ENCODE results near the gene RAP1GAP2. TPM values are rescaled to one million over a fixed set of nuclear protein-coding genes. Genes with fewer than 3 reads are reported as not detected.

The RAP1GAP2 gene
- total and polyA plus RNA-seq, 2 of the 8 experiments (the other 6 are each of a cell fraction or from before 2014, with no cell fraction given) = 24.0 to 63.8 TPM

GRCh38 chr17:2835780-2836179 is 39.5 kb downstream of the RAP1GAP2 start:
- H3K9me3 ChIP-seq (ENCODE audit: insufficient read depth in 2 of 2, low read depth in 1 of 2, low read length in 1 of 2) = no peaks in the 10 kb centered on the region
- no peak for DNase-seq (ENCODE audit: low read depth in 1 of 2, low spot score in 2 of 2)
- H3K4ac ChIP-seq (replicated peaks; ENCODE audit: insufficient read length, low read depth, low read length) = no peak overlapping the region
- no peak overlapping the region for H2BK5ac ChIP-seq (ENCODE audit: low read depth, low read length)
- H3K4me3 ChIP-seq (ENCODE audit: extremely low read depth in 1 of 4, insufficient read depth in 2 of 4, low read depth in 3 of 4, low read length in 4 of 4) = no peak overlapping the region
- H2BK120ac ChIP-seq (replicated peaks; ENCODE audit: low read depth, low read length) = no peak overlapping the region
- no peak overlapping the region for H2BK20ac ChIP-seq (ENCODE audit: low read length)
- no peaks in the 10 kb centered on the region for H3K27me3 ChIP-seq (replicated peaks in 1 of 4; ENCODE audit: control insufficient read depth in 3 of 4, extremely low read depth in 1 of 4, insufficient read depth in 3 of 4, low read length in 3 of 4)
- H2AK5ac ChIP-seq (ENCODE audit: low read depth, low read length) = no peak overlapping the region
- H3K79me2 ChIP-seq (ENCODE audit: control insufficient read depth in 1 of 2, insufficient read depth in 2 of 2, low read length in 2 of 2) = no peaks in the 10 kb centered on the region
- H3K18ac ChIP-seq (ENCODE audit: extremely low read depth, low read length) = no peak overlapping the region
- no peak overlapping the region for H3K56ac ChIP-seq (replicated peaks; ENCODE audit: insufficient read length, low read depth, low read length)
- H3K23me2 ChIP-seq (ENCODE audit: low read depth, low read length) = no peaks in the 10 kb centered on the region
- no peak overlapping the region for H2AFZ ChIP-seq (ENCODE audit: low read length)
- H3K4me2 ChIP-seq (ENCODE audit: insufficient read depth in 1 of 2, low read depth in 2 of 2, low read length in 2 of 2) = no peak overlapping the region
- no peak for FAIRE-seq
- ChIA-PET POLR2A (ENCODE audit: partially characterized antibody) (no interaction called here), CTCF (ENCODE audit: partially characterized antibody) (interaction anchor here (0.7 to 10.9 kb wide), 6 partner anchors 9 to 177 kb away, joined by 3 to 92 read pairs (median 4); no protein-coding TSS in a partner anchor)
- no peak overlapping the region for H4K8ac ChIP-seq (ENCODE audit: extremely low read depth, insufficient read depth, low read length)
- H4K5ac ChIP-seq (ENCODE audit: insufficient read length, low read depth, low read length) = no peak overlapping the region
- H3K36me3 ChIP-seq (ENCODE audit: control insufficient read depth in 2 of 4, insufficient read depth in 4 of 4, low read length in 3 of 4) = no peaks in the 10 kb centered on the region
- H3K79me1 ChIP-seq (ENCODE audit: low read depth, low read length) = no peaks in the 10 kb centered on the region
- TF ChIP-seq CTCF (IDR thresholded peaks at IDR 0.05; ENCODE audit: control extremely low read depth in 1 of 3, insufficient read depth in 1 of 3, low read depth in 1 of 3, low read length in 3 of 3) (no peak), TBP (IDR thresholded peaks at IDR 0.05; ENCODE audit: low read depth, low read length) (no peak), RFX5 (IDR thresholded peaks at IDR 0.05; ENCODE audit: borderline replicate concordance, low read depth, low read length) (no peak), CBX8 (IDR thresholded peaks at IDR 0.05; ENCODE audit: borderline replicate concordance, low read depth, low read length) (no peak), HDAC2 (IDR thresholded peaks at IDR 0.05; ENCODE audit: borderline replicate concordance in 1 of 2, low read depth in 2 of 2, low read length in 2 of 2) (no peak), EP300 (IDR thresholded peaks at IDR 0.05; ENCODE audit: borderline replicate concordance in 1 of 2, low read depth in 2 of 2, low read length in 2 of 2) (no peak), GABPA (IDR thresholded peaks at IDR 0.05; ENCODE audit: borderline replicate concordance, insufficient read depth, low read length) (no peak), RXRA (IDR thresholded peaks at IDR 0.05; ENCODE audit: insufficient read depth, low read depth, low read length) (no peak)
- H4K91ac ChIP-seq (replicated peaks; ENCODE audit: insufficient read length, low read length) = no peak overlapping the region
- no peaks in the 10 kb centered on the region for H3K4me1 ChIP-seq (replicated peaks in 1 of 4; ENCODE audit: control insufficient read depth in 3 of 4, insufficient read depth in 4 of 4, low read length in 3 of 4)
- no peak overlapping the region for H2BK15ac ChIP-seq (ENCODE audit: low read length)
- H4K20me1 ChIP-seq (replicated peaks in 1 of 2; ENCODE audit: control insufficient read depth in 1 of 2, insufficient read depth in 2 of 2, low read length in 2 of 2) = no peaks in the 10 kb centered on the region
- no peak overlapping the region for H3K27ac ChIP-seq (ENCODE audit: low read depth, low read length)
- no peak overlapping the region for H2BK12ac ChIP-seq (ENCODE audit: low read depth, low read length)
- H3K23ac ChIP-seq (ENCODE audit: insufficient read length) = no peak overlapping the region
- no peak overlapping the region for H3K9ac ChIP-seq (replicated peaks in 1 of 4; ENCODE audit: extremely low read depth in 1 of 4, low read depth in 3 of 4, low read length in 3 of 4)
- 88% methylated on average over 8 of the region's 8 CpGs; no CpG with 5 or more reads in 1 of the 2 experiments for WGBS, 2 experiments (ENCODE audit: extremely low coverage in 1 of 2, insufficient coverage in 1 of 2, insufficient read length in 1 of 2, insufficient replicate concordance in 2 of 2, low coverage in 1 of 2, low lambda C conversion rate in 2 of 2, missing lambda C conversion rate in 1 of 2)
- no peak overlapping the region for H3K14ac ChIP-seq (ENCODE audit: insufficient read length)
